GM18867 (cell line): ENCODE results near the gene MTHFR.

Source experiments
- ATAC-seq: cut with Tn5 transposase; IDR thresholded peaks from one replicate; pipeline ENCODE4 v1.9.1; 2021; ENCODE audit warnings: mild to moderate bottlenecking, moderate library complexity; ENCODE audit not compliant: unreplicated experiment

MTHFR gene

GRCh38 chr1:11799099-11799498, 6.7 kb downstream of the MTHFR start:
- ATAC-seq, result no peak

DNA sequence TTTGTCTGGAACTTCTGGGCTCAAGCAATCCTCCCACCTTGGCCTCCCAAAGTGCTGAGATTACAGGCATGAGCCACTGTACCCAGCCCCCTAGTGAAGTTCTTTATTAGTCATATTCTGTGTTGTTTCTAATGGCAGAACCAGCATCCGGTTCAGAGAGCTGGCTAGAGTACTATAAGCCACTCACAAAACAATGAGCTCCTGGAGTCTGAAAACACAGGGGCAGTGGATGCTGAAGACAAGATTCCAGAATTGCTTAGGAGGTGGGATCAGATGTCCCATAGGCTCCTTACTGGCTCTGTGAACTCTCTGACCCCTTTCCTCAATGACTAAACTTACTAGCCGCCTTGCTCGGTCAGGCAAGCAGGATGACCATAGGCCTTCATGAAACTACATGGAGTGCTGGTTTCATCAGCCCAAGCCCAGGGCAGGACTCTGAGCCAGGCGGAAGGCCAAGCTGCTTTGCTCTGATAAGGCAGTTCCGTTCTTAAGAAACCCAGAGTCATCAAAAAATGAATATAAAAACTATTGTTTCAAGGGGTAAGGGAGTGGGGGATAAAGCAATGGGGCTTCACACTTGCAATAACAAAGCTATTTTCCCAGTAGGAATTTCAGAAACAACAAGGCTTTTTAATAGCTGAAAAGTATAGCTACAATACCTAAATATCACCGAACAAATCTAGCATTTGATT, 8.1 kb downstream of the MTHFR start:
- no peak for ATAC-seq

DNA sequence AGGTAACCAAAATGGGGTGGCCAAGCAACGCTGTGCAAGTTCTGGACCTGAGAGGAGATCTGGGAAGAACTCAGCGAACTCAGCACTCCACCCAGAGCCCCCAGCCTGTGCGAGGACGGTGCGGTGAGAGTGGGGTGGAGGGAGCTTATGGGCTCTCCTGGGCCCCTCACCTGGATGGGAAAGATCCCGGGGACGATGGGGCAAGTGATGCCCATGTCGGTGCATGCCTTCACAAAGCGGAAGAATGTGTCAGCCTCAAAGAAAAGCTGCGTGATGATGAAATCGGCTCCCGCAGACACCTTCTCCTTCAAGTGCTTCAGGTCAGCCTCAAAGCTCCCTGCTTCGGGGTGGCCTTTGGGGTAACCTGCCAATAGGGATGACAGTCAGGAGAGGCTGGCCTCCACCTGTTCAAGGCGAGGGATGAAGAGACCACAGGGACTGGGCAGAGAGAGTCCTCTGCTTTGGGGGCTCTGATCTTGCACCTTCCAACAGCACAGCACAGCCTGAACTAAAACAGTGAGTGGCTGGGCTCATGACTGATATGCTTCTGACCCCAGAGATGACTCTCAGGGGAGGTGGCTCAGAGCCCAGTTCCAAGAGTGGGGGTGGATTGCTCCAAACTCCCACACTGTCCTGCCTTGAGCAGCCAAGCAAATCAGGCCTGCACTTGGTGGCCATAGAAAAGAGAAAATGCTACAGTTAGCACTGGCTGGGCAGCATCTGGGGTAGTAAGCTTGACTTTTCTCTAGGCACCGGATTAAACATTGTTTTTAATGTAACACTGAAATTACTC, 9.5 kb downstream of the MTHFR start:
- ATAC-seq, result no peak

GRCh38 chr1:11795238-11795890, 10.4 kb downstream of the MTHFR start:
- ATAC-seq, result no peak

- ATAC-seq, result no peak
Observed at GRCh38 chr1:11794446-11795237, 11.1 kb downstream of the MTHFR start.

DNA sequence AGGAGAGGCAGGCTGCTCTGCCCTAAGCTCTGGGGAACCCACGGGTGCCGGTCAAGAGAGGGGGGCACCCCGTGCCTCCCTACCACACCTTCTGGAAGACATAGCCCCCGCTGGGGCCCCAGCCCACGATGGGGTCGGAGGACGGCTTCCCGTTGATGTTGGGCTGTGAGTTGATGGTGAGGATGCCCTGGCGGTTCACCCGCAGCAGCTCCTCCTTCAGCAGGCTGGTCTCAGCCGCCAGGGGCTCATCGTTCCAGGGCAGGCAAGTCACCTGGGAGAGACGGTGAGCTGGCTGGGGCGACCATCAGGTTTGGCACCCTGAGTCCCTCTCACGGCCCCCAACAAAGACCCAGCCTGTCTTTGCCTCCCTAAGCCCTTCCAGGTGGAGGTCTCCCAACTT, 11.9 kb downstream of the MTHFR start:
- ATAC-seq, result no peak

- no peak for ATAC-seq
Observed at GRCh38 chr1:11792106-11792505, 13.7 kb downstream of the MTHFR start.

GRCh38 chr1:11790880-11791715, 14.7 kb downstream of the MTHFR start:
- no peak for ATAC-seq

DNA sequence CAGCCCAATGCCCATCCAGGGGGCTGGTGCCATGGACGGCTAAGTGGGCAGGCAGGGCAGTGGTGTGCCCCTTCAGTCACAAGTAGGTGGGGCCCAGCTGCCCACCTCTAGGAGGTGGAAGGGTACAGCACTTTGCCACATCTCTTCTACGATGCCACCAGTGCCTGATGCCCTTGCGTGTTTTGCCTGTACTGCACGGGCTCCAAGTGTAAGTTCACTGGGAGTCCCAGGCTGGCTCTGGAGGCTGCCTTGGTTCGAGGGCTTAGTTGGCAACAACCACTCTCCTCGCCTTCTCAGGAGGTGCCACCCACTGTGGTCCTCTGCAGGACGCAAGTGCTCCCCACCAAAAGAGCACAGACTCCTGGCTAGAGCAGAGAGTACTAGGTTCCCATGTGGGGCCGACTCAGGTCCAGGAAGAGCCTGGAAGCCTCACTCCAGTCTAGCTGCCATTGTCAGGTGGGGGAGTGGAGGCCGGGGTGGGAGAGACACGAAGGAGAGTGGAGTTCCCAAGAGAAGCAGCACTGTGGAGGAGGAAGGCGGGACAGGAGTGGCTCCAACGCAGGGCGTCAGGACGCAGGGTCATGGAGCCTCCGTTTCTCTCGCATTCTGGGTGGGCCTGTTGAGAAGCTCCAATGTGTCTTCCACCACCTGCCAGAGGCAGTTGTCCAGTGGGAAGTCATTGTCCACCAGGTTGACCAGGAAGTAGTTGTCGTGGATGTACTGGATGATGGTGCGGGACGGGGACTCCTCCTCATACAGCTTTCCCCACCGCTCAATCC, 15.5 kb downstream of the MTHFR start:
- ATAC-seq, result no peak

GRCh38 chr1:11789126-11790067, 16.4 kb downstream of the MTHFR start:
- no peak for ATAC-seq

GRCh38 chr1:11788549-11789053, 17.2 kb downstream of the MTHFR start:
- no peak for ATAC-seq

GRCh38 chr1:11787804-11788436, 17.8 kb downstream of the MTHFR start:
- no peak for ATAC-seq

GRCh38 chr1:11787251-11787803, 18.4 kb downstream of the MTHFR start:
- ATAC-seq, result no peak

DNA sequence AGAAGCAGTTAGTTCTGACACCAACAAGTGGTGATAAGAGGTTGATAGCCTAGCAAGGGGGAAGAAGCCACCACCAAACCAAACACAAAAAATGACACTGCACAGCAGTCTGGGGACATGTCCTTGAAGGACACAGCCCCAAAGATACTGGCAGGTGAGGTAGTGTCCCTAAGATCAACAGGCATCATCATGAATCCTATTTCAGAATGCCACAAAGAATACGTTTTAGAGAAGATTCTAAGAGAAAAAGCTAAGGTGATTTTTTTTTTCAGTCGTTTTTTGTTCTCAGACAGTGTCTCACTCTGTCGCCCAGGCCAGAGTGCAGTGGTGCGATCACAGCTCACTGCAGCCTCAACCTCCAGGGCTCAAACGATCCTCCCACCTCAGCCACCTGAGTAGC, 19.6 kb downstream of the MTHFR start:
- no peak for ATAC-seq

DNA sequence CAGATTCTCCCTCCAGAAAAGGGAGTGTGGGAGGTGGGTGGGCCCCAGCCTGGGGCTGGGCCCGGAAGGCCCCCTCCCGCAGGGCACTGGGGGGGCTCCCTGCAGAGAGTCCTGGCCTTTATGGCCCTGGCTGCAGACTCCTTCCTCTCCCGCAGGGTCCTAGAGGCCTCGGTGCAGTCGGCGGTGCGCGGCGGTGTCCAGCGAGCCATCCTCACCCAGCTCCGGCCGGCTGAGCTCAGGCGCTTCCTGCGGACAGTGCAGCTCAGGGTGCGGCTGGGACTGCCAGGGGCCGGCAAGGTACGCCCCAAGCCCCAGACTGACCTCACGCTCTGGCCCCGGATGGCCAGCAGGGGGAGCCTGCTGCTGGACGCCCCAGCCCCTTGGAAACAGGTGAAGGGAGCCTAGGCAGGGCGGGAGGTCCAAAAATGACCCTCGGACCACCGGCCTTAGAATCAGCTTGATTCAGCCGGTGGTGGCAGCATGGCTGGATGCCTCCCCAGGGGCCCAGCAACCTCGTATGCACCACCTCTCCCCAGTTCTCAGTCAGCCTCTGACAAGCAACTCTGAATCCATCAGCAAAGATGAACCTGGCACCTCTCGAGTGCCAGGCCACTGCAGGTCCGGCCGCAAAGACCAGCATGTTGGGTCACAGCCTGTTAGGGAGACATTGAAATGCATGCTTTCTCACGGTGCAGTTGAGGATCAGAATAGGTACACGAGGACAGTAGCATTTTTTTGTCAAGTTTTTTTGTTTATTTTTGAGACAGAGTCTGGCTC, 20.6 kb downstream of the MTHFR start:
- ATAC-seq, result no peak

DNA sequence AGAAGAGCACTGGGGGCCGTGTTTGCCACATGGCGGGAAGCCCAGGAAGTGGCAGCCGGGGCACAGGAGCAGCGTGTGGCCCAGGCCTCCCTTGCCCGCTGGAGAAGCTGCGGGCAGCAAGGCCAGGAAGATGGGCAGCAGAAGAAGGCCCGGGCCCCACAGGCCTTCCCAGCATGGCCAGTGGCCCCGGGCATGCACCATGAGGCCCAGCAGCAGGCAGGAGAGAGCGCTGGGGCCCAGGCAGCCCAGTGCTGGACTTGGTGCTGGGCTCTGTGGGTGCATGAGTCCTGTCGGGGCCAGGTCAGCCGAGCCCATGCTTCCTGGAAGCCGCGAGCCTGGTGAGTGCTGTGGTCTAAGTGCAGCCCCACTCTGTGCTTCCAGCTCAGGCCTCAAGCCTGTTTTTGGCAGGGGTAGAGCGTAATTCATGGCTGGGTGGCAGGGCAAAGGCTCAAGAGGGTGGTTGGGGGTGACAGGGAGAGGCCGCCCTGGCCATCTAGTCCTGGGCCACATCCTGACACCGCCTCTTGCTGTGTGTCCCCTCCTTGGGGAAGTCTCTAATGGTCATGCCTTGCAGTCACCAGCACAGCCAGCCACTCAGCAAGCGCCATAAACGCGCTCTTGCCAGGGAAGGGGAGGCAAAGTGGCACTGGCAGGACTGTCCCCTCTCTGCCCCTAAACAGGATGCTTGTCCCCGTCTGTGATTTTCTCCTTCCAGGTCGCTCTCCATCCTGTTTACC, 21.3 kb downstream of the MTHFR start:
- no peak for ATAC-seq
